Transverse colon (tissue), 1 donor: ENCODE results near the gene STON2.

Experiments used
- EP300 ChIP-seq: sonication (generic); formaldehyde crosslinking; IDR thresholded peaks from one replicate; pipeline ENCODE4 v1.6.1; 2017; ENCODE audit warnings: antibody characterized with exemption, low read depth
- POLR2A ChIP-seq: fragments of 450-650 bp; IDR thresholded peaks from one replicate; pipeline ENCODE4 v1.6.1; 2016; ENCODE audit warnings: antibody characterized with exemption, mild to moderate bottlenecking, moderate library complexity

- TF ChIP-seq EP300 (no peak), POLR2A (no peak)
These were observed 47.1 kb upstream of the STON2 start for GRCh38 chr14:81447021-81447764.
